ENCODE measurements around the gene ENKUR.

The ENKUR gene

GRCh38 chr10:24947304-24948097, 68.5 kb downstream of the ENKUR start:
- peak; percentile 57 for DNase-seq (ENCODE audit: low spot score)

- no peak for DNase-seq (ENCODE audit: low spot score)
Observed at GRCh38 chr10:24944512-24945255, 71.3 kb downstream of the ENKUR start.

GRCh38 chr10:24938525-24938924, 77.4 kb downstream of the ENKUR start:
- no peak for DNase-seq (ENCODE audit: low spot score)

GRCh38 chr10:24938076-24938475, 77.9 kb downstream of the ENKUR start:
- DNase-seq (ENCODE audit: low spot score) = no peak

GRCh38 chr10:24935504-24936292, 80.3 kb downstream of the ENKUR start:
- DNase-seq (ENCODE audit: low spot score) = no peak
